SK-N-MC (cell line): ENCODE measurements around the gene CCDC187.

Source experiments
- DNase-seq: peaks from one replicate; pipeline ENCODE4 v3.0.0-alpha.2; 2011; ENCODE audit warnings: low read depth, low spot score
- H3K27ac ChIP-seq: fragments of 200-600 bp; sonication (generic); 2 replicates; pipeline ENCODE4 v1.5.1; 2016; ENCODE audit warnings: mixed run types
- H3K36me3 ChIP-seq: fragments of 200-600 bp; sonication (generic); 2 replicates; pipeline ENCODE4 v1.6.1; 2017; ENCODE audit warnings: antibody characterized with exemption, low read length, mixed read lengths; ENCODE audit not compliant: insufficient read depth
- H3K4me3 ChIP-seq: fragments of 200-600 bp; sonication (generic); 2 replicates; pipeline ENCODE4 v1.5.1; 2016
- H3K9ac ChIP-seq: fragments of 200-600 bp; sonication (generic); 2 replicates; pipeline ENCODE4 v1.8.0; 2017; ENCODE audit warnings: mixed run types, mixed read lengths; ENCODE audit not compliant: insufficient read length
- H3K9me3 ChIP-seq: fragments of 200-600 bp; sonication (generic); 2 replicates; pipeline ENCODE4 v1.6.1; 2017; ENCODE audit warnings: low read depth, mild to moderate bottlenecking, antibody characterized with exemption, low read length, moderate library complexity, mixed read lengths
- EZH2 ChIP-seq: fragments of 200-600 bp; sonication (generic); IDR thresholded peaks from one replicate; pipeline ENCODE4 v1.6.1; 2017; ENCODE audit warnings: antibody characterized with exemption
- FOXP2 ChIP-seq: optimal IDR thresholded peaks from 2 replicates; pipeline ENCODE3; 2011; ENCODE audit warnings: mild to moderate bottlenecking, moderate library complexity; ENCODE audit not compliant: insufficient read depth; ENCODE audit errors: extremely low read length, control extremely low read depth
- POLR2AphosphoS5 ChIP-seq: IDR thresholded peaks from 2 replicates; pipeline ENCODE4 v1.6.1; 2012; ENCODE audit warnings: mild to moderate bottlenecking, low read depth, low read length, borderline replicate concordance

The CCDC187 gene

DNA sequence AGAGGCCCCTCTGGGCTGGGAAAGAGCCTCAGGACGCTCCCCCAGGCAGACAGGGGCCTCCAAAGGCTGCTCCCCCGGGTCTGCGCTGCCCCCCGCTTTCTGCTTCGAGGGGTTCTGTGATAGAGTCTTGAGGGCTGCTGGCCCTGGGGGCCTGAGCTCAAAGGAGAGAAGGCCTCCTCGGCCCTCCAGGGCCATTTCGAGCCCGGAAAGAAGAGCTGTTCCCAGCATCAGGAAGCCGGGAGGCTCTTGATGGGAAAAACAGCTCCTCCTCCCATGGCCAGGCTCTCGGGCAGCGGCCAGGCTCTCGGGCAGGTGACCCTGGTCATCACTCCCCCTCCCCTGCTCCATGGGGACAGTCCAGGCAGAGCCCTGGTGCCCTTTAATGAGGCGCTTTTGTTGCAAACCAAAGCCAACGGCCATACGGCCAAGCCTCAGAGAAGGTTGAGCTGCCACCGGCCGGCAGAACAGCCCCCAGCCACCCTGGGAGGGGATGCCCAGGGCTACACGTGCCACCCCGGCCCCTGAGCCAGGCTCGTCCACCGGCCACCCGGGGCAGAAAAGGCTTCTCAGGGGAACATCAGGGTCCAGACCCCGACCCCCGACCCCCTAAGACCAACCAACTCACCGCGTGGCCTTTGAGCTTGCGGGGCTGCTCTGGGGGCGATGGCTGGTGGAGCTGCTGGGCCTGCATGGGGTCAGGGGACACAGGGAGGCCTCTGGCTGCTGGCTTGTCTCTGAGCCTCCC is 42.0 kb downstream of the CCDC187 start:
- Histone ChIP-seq H3K36me3 (no peaks in the 10 kb centered on the region), H3K27ac (no peak overlapping the region), H3K9ac (no peak overlapping the region), H3K4me3 (no peak overlapping the region), H3K9me3 (no peaks in the 10 kb centered on the region)
- no peak for DNase-seq
- TF ChIP-seq POLR2AphosphoS5 (no peak), FOXP2 (no peak)

DNA sequence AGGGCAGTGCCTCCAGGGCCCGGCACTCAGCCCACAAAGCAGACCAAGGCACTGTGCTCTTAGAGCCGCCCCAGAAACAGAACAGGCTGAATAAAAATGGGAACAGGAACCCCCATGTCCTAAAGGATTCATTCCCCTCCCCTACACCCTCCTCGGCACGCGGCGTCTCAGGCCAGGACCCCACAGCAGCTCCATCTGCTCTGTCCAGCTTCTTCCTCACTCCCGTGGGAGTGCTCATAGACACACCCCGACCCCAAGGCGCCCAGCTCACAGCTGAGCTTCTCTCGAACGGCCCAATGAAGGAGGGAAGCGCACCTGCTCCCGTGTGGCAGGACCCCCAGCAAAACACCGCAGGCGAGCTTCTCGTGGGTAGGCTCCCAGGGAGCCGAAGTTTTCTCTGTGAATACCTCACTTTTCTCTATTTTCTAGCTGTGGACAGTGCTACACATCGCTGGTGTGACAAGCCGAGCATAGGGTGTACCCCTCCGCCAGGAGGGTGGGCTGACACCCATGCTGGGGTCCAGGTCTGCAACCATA is 42.9 kb downstream of the CCDC187 start:
- no peaks in the 10 kb centered on the region for H3K9me3 ChIP-seq
- no peak overlapping the region for H3K9ac ChIP-seq
- no peak for TF ChIP-seq EZH2
- no peak for TF ChIP-seq FOXP2
- no peak for TF ChIP-seq POLR2AphosphoS5
- no peak overlapping the region for H3K27ac ChIP-seq
- H3K36me3 ChIP-seq: no peaks in the 10 kb centered on the region
- no peak overlapping the region for H3K4me3 ChIP-seq
- DNase-seq: no peak

DNA sequence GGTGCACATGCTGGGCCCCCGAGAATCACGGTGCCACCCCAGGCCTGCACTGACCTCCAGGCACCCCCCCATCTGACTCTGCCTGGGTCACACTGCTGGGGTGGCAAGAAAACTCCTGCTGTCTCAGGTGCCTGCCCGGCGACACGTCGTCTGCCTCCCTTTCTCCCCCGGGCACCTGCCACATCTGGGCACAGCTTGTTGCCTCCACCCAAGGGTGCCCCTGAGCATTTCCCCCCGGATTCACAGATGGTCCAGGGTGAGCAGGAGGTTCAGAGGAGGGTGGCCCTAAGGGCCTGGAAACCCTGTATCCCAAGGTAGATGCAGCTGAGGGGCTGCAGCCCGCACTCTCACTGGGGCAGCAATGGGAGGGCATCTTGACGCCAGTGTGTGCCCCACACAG is 43.4 kb downstream of the CCDC187 start:
- Histone ChIP-seq H3K27ac (no peak overlapping the region), H3K9me3 (no peaks in the 10 kb centered on the region), H3K36me3 (no peaks in the 10 kb centered on the region), H3K4me3 (no peak overlapping the region), H3K9ac (no peak overlapping the region)
- TF ChIP-seq POLR2AphosphoS5 (no peak), EZH2 (no peak), FOXP2 (no peak)
- no peak for DNase-seq

DNA sequence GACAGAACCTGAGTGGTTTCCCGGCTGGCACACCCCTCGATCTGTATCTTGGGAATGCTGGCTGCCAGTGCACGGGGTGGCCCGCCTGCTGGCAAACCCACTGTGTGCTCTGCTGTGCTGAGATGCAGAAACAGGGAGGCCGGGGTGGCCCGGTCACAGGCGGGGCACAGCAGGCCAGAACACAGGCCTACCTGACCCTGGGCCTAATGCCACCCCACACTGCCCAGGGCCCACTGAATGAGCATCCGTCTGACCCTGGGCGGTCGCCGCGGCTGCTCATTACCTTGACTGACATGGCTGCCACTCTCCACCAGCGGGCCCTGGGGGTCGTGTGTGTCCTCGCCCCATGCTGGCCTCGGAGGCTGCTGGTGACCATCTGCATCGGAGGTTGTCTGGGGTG is 44.1 kb downstream of the CCDC187 start:
- H3K4me3 ChIP-seq: no peak overlapping the region
- no peak overlapping the region for H3K27ac ChIP-seq
- DNase-seq: no peak
- H3K9me3 ChIP-seq: no peaks in the 10 kb centered on the region
- no peak overlapping the region for H3K9ac ChIP-seq
- no peaks in the 10 kb centered on the region for H3K36me3 ChIP-seq
- TF ChIP-seq FOXP2 (no peak), POLR2AphosphoS5 (no peak), EZH2 (no peak)

DNA sequence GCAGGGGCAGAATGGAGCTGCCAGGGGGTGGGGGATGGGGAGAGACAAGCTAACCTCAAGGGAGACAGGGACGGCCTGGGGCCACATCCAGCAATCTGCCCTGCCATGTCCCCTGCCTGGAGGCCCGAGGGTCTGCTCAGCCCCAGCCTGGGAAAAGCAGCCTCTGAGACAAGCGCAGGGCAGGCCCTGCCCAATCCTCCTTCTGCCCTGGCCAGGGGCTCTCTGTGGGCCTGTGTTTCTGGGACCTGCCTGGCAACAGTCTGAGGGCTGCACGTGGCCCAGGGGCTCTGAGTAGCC is 44.4 kb downstream of the CCDC187 start:
- no peak overlapping the region for H3K27ac ChIP-seq
- no peaks in the 10 kb centered on the region for H3K9me3 ChIP-seq
- H3K4me3 ChIP-seq: no peak overlapping the region
- no peak for DNase-seq
- TF ChIP-seq POLR2AphosphoS5 (no peak), FOXP2 (no peak), EZH2 (no peak)
- H3K36me3 ChIP-seq: no peaks in the 10 kb centered on the region
- no peak overlapping the region for H3K9ac ChIP-seq

DNA sequence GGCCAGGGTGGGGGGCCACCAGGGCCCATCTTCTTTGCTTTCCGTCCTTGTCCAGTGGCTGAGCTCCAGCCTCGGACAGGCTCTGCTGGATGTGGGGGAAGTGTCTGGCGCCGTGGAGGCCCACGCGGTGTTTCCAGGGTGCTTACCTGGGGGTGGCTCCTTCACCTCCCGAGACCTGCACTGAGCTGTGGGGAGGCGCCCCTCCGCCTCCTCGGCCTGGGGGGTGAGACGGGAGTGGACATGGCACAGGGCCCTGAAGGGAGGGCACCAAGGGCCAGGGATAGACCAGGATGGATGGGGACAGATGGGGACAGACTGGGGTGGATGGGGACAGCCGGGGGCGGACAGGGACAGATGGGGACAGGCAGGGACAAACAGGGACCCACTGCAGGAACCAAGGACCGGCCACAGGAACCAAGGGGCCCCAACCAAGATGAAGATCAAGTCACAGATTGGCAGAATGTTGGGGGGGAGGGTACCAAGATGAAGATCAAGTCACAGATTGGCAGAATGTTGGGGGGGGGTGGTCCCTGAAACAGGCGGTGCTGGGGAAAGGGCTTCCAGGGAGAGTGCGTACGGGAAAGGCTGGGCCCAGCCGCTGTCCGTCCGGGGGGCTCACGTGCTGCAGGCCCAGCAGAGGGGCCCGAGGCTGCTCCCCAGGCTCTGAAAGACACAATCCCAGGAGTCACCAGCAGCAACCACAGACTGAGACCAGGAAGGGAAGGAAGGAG is 44.9 kb downstream of the CCDC187 start:
- Histone ChIP-seq H3K36me3 (no peaks in the 10 kb centered on the region), H3K4me3 (no peak overlapping the region), H3K9ac (no peak overlapping the region), H3K27ac (no peak overlapping the region), H3K9me3 (no peaks in the 10 kb centered on the region)
- DNase-seq: no peak
- TF ChIP-seq EZH2 (no peak), FOXP2 (no peak), POLR2AphosphoS5 (no peak)

DNA sequence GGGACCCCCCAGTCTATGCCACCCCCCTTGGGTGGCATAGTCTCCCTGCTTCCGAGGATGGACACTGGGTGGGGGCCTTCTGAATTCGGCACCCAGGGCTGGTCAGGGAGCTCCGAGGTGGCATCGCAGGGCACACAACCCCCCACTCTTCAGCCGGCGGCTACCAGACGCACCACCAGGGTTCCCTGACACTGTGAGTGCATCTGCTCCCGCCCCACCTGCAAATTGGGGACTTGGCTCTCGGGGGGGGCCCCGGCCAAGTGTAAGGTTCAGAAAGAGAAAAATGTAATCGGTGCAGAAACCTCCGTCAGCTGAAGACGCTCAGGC is 45.6 kb downstream of the CCDC187 start:
- no peak for TF ChIP-seq FOXP2
- TF ChIP-seq POLR2AphosphoS5: no peak
- TF ChIP-seq EZH2: no peak
- Histone ChIP-seq H3K9ac (no peak overlapping the region), H3K9me3 (no peaks in the 10 kb centered on the region), H3K27ac (no peak overlapping the region), H3K36me3 (no peaks in the 10 kb centered on the region), H3K4me3 (no peak overlapping the region)
- DNase-seq: no peak

DNA sequence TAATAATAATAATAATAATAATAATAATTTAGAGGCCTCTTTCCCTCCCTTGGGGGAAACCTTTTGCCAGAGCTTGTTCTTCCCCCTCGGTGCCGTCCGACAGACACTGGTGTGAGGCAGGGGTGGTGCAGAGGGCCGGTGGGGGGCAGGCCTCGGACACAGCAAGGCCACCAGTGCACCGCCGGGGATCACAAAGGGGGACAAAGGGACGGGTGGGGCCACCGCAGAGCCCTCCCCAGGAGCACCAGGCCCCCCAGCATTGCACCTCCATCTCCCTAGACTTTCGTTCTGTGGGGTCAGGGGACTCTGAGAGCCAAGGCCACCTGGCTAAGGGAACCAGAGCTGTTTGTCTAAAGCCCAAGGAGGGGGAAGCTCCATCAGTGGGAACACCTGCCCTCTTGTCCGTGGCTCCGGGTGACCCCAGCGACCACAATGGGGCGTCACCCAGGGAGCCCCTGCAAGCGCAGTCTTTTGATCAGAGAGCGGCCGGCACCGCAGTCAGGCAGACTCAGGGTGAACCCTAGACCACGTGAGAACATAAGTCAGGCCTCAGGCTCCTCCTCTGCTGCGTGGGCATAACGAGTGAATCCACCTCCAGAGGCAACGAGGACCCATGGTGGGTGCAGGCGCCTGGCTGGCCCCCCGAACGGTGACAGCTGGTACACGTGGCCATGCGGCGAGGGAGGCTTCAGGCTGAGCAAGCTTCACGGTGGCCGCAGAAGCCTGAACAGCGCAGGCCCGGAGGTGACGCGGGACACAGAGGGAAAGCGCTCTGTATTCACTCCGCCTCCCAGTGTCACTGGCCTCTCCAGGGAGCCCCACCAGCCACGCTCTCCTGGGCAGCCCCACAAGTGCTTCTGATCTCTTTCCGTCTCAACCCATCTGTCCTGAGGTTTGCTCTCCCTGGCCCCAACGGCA is 46.3 kb downstream of the CCDC187 start:
- H3K4me3 ChIP-seq: no peak overlapping the region
- no peaks in the 10 kb centered on the region for H3K9me3 ChIP-seq
- TF ChIP-seq POLR2AphosphoS5: no peak
- TF ChIP-seq EZH2: no peak
- no peak for TF ChIP-seq FOXP2
- no peak overlapping the region for H3K9ac ChIP-seq
- no peak overlapping the region for H3K27ac ChIP-seq
- H3K36me3 ChIP-seq: no peaks in the 10 kb centered on the region
- DNase-seq: no peak
